Measurements from ENCODE around the gene DAB1.

DAB1 gene

GRCh38 chr1:57331620-57332019, 92.2 kb downstream of the DAB1 start:
- Histone ChIP-seq H3K4me1 (ENCODE audit: insufficient read depth, low read length) (peaks cover 3% of the 10 kb centered on the region; the same call in 1 of the 2 replicates), H3K9ac (ENCODE audit: low read depth, low read length) (no peak overlapping the region), H3K36me3 (ENCODE audit: insufficient read depth, low read length) (no peaks in the 10 kb centered on the region), H3K9me3 (ENCODE audit: control insufficient read depth, insufficient read depth, low read length) (no peaks in the 10 kb centered on the region)

- Histone ChIP-seq H3K4me1 (ENCODE audit: insufficient read depth, low read length) (peaks cover 3% of the 10 kb centered on the region; the same call in 1 of the 2 replicates), H3K36me3 (ENCODE audit: insufficient read depth, low read length) (no peaks in the 10 kb centered on the region), H3K9me3 (ENCODE audit: control insufficient read depth, insufficient read depth, low read length) (no peaks in the 10 kb centered on the region)
These were observed 93.9 kb downstream of the DAB1 start for GRCh38 chr1:57329937-57330336.

GRCh38 chr1:57329001-57329527, 94.8 kb downstream of the DAB1 start:
- no peak overlapping the region for H3K9ac ChIP-seq (ENCODE audit: low read depth, low read length)
- no peaks in the 10 kb centered on the region for H3K9me3 ChIP-seq (ENCODE audit: control insufficient read depth, insufficient read depth, low read length)
- no peaks in the 10 kb centered on the region for H3K36me3 ChIP-seq (ENCODE audit: insufficient read depth, low read length)
- H3K4me1 ChIP-seq (ENCODE audit: insufficient read depth, low read length) = peaks cover 5% of the 10 kb centered on the region; the same call in 1 of the 2 replicates

More at GRCh38 chr1:57329937-57330336, 93.9 kb downstream of the DAB1 start:
- H3K9ac ChIP-seq (ENCODE audit: low read depth, low read length) = no peak overlapping the region

GRCh38 chr1:57327946-57328345, 95.9 kb downstream of the DAB1 start:
- Histone ChIP-seq H3K9ac (ENCODE audit: low read depth, low read length) (no peak overlapping the region), H3K9me3 (ENCODE audit: control insufficient read depth, insufficient read depth, low read length) (no peaks in the 10 kb centered on the region), H3K4me1 (ENCODE audit: insufficient read depth, low read length) (peaks cover 5% of the 10 kb centered on the region; the same call in 1 of the 2 replicates), H3K36me3 (ENCODE audit: insufficient read depth, low read length) (no peaks in the 10 kb centered on the region)

- Histone ChIP-seq H3K36me3 (ENCODE audit: insufficient read depth, low read length) (no peaks in the 10 kb centered on the region), H3K4me1 (ENCODE audit: insufficient read depth, low read length) (peaks cover 5% of the 10 kb centered on the region; the same call in 1 of the 2 replicates), H3K9ac (ENCODE audit: low read depth, low read length) (no peak overlapping the region), H3K9me3 (ENCODE audit: control insufficient read depth, insufficient read depth, low read length) (no peaks in the 10 kb centered on the region)
These were observed 96.5 kb downstream of the DAB1 start for GRCh38 chr1:57327336-57327735.

GRCh38 chr1:57325536-57325935, 98.3 kb downstream of the DAB1 start:
- H3K4me1 ChIP-seq (ENCODE audit: insufficient read depth, low read length) = peaks cover 5% of the 10 kb centered on the region; the same call in 1 of the 2 replicates
- H3K9ac ChIP-seq (ENCODE audit: low read depth, low read length) = no peak overlapping the region
- H3K9me3 ChIP-seq (ENCODE audit: control insufficient read depth, insufficient read depth, low read length) = no peaks in the 10 kb centered on the region
- H3K36me3 ChIP-seq (ENCODE audit: insufficient read depth, low read length) = no peaks in the 10 kb centered on the region

GRCh38 chr1:57325117-57325516, 98.7 kb downstream of the DAB1 start:
- Histone ChIP-seq H3K4me1 (ENCODE audit: insufficient read depth, low read length) (peaks cover 5% of the 10 kb centered on the region; the same call in 1 of the 2 replicates), H3K9me3 (ENCODE audit: control insufficient read depth, insufficient read depth, low read length) (no peaks in the 10 kb centered on the region), H3K9ac (ENCODE audit: low read depth, low read length) (no peak overlapping the region), H3K36me3 (ENCODE audit: insufficient read depth, low read length) (no peaks in the 10 kb centered on the region)

GRCh38 chr1:57324388-57324787, 99.5 kb downstream of the DAB1 start:
- H3K9ac ChIP-seq (ENCODE audit: low read depth, low read length) = no peak overlapping the region
- no peaks in the 10 kb centered on the region for H3K36me3 ChIP-seq (ENCODE audit: insufficient read depth, low read length)
- H3K4me1 ChIP-seq (ENCODE audit: insufficient read depth, low read length) = peaks cover 5% of the 10 kb centered on the region; the same call in 1 of the 2 replicates
- H3K9me3 ChIP-seq (ENCODE audit: control insufficient read depth, insufficient read depth, low read length) = no peaks in the 10 kb centered on the region

GRCh38 chr1:57321776-57322175, 102.1 kb downstream of the DAB1 start:
- Histone ChIP-seq H3K36me3 (ENCODE audit: insufficient read depth, low read length) (no peaks in the 10 kb centered on the region), H3K4me1 (ENCODE audit: insufficient read depth, low read length) (peaks cover 10% of the 10 kb centered on the region; the same call in 1 of the 2 replicates), H3K9me3 (ENCODE audit: control insufficient read depth, insufficient read depth, low read length) (no peaks in the 10 kb centered on the region), H3K9ac (ENCODE audit: low read depth, low read length) (no peak overlapping the region)

- H3K4me1 ChIP-seq (ENCODE audit: insufficient read depth, low read length) = peaks cover 6% of the 10 kb centered on the region; the same call in 1 of the 2 replicates
- no peak overlapping the region for H3K9ac ChIP-seq (ENCODE audit: low read depth, low read length)
- no peaks in the 10 kb centered on the region for H3K9me3 ChIP-seq (ENCODE audit: control insufficient read depth, insufficient read depth, low read length)
- H3K36me3 ChIP-seq (ENCODE audit: insufficient read depth, low read length) = no peaks in the 10 kb centered on the region
These were observed 104.1 kb downstream of the DAB1 start for GRCh38 chr1:57319791-57320190.

- Histone ChIP-seq H3K9ac (ENCODE audit: low read depth, low read length) (no peak overlapping the region), H3K9me3 (ENCODE audit: control insufficient read depth, insufficient read depth, low read length) (no peaks in the 10 kb centered on the region), H3K4me1 (ENCODE audit: insufficient read depth, low read length) (peaks cover 5% of the 10 kb centered on the region; the same call in 1 of the 2 replicates), H3K36me3 (ENCODE audit: insufficient read depth, low read length) (no peaks in the 10 kb centered on the region)
These were observed 104.7 kb downstream of the DAB1 start for GRCh38 chr1:57319165-57319564.

- H3K9me3 ChIP-seq (ENCODE audit: control insufficient read depth, insufficient read depth, low read length) = no peaks in the 10 kb centered on the region
- H3K4me1 ChIP-seq (ENCODE audit: insufficient read depth, low read length) = peaks cover 5% of the 10 kb centered on the region; the same call in 1 of the 2 replicates
- no peaks in the 10 kb centered on the region for H3K36me3 ChIP-seq (ENCODE audit: insufficient read depth, low read length)
- no peak overlapping the region for H3K9ac ChIP-seq (ENCODE audit: low read depth, low read length)
These were observed 107.0 kb downstream of the DAB1 start for GRCh38 chr1:57316861-57317260.

GRCh38 chr1:57316291-57316690, 107.6 kb downstream of the DAB1 start:
- H3K4me1 ChIP-seq (ENCODE audit: insufficient read depth, low read length) = peaks cover 5% of the 10 kb centered on the region; the same call in 1 of the 2 replicates
- H3K36me3 ChIP-seq (ENCODE audit: insufficient read depth, low read length) = no peaks in the 10 kb centered on the region; the same call in 1 of the 2 replicates
- H3K9me3 ChIP-seq (ENCODE audit: control insufficient read depth, insufficient read depth, low read length) = no peaks in the 10 kb centered on the region
- H3K9ac ChIP-seq (ENCODE audit: low read depth, low read length) = no peak overlapping the region

- no peak overlapping the region for H3K9ac ChIP-seq (ENCODE audit: low read depth, low read length)
- no peaks in the 10 kb centered on the region for H3K9me3 ChIP-seq (ENCODE audit: control insufficient read depth, insufficient read depth, low read length)
- no peaks in the 10 kb centered on the region; the same call in 1 of the 2 replicates for H3K36me3 ChIP-seq (ENCODE audit: insufficient read depth, low read length)
- no peaks in the 10 kb centered on the region for H3K4me1 ChIP-seq (ENCODE audit: insufficient read depth, low read length)
These were observed 111.0 kb downstream of the DAB1 start for GRCh38 chr1:57312869-57313268.

GRCh38 chr1:57311411-57311810, 112.4 kb downstream of the DAB1 start:
- H3K9me3 ChIP-seq (ENCODE audit: control insufficient read depth, insufficient read depth, low read length) = no peaks in the 10 kb centered on the region
- H3K4me1 ChIP-seq (ENCODE audit: insufficient read depth, low read length) = no peaks in the 10 kb centered on the region; the same call in 1 of the 2 replicates
- no peak overlapping the region for H3K9ac ChIP-seq (ENCODE audit: low read depth, low read length)
- H3K36me3 ChIP-seq (ENCODE audit: insufficient read depth, low read length) = no peaks in the 10 kb centered on the region; the same call in 1 of the 2 replicates
